HepG2 (cell line): ENCODE measurements around the gene ATG9A. TPM values are rescaled to one million over a fixed set of nuclear protein-coding genes. Genes with fewer than 3 reads are reported as not detected.
"Not testable (repeated sequence)": the region's sequence is repeated elsewhere in the genome, so short reads cannot be mapped to it uniquely, and the experiment has no call there.

Experiments
- ERF ChIP-seq: IDR thresholded peaks from 2 replicates; pipeline ENCODE4 v1.6.1; 2018; ENCODE audit warnings: missing biosample characterization, missing genetic modification reagents
- FOXC1 ChIP-seq: sonication (generic); formaldehyde crosslinking; IDR thresholded peaks from 2 replicates; pipeline ENCODE4 v1.8.0; 2022; ENCODE audit warnings: mild to moderate bottlenecking, missing genetic modification reagents, borderline replicate concordance
- FOXP1 ChIP-seq, 2 experiments: fragments of 450-650 bp in 1 of 2; IDR thresholded peaks; 2 replicates each; pipeline ENCODE4 v1.6.1; 2017 to 2018; ENCODE audit warnings: antibody characterized with exemption in 1 of 2
- GTF2F1 ChIP-seq: fragments of 150-350 bp; IDR thresholded peaks from 2 replicates; pipeline ENCODE4 v1.6.1; 2014; ENCODE audit warnings: low read length
- HNF4A ChIP-seq: sonication (generic); formaldehyde crosslinking; IDR thresholded peaks from 2 replicates; pipeline ENCODE4 v1.4.0; 2020; ENCODE audit warnings: missing genetic modification reagents
- NCOA2 ChIP-seq: sonication (generic); formaldehyde crosslinking; IDR thresholded peaks from 2 replicates; pipeline ENCODE4 v1.8.0; 2022; ENCODE audit warnings: inconsistent platforms
- NFYC ChIP-seq: IDR thresholded peaks from 2 replicates; pipeline ENCODE4 v1.6.1; 2016; ENCODE audit warnings: missing genetic modification reagents, missing compliant biosample characterization
- POGZ ChIP-seq: sonication (generic); formaldehyde crosslinking; IDR thresholded peaks from 2 replicates; pipeline ENCODE4 v1.4.0; 2020; ENCODE audit warnings: mild to moderate bottlenecking, missing genetic modification reagents
- POLR2A ChIP-seq, 2 experiments: IDR thresholded peaks; 2 replicates each; pipeline ENCODE4 v1.6.1; 2011; ENCODE audit warnings: low read depth in 2 of 2, low read length in 2 of 2, mild to moderate bottlenecking in 1 of 2, moderate library complexity in 1 of 2; ENCODE audit not compliant: insufficient read depth in 1 of 2
- POLR2AphosphoS2 ChIP-seq: IDR thresholded peaks from 2 replicates; pipeline ENCODE4 v1.6.1; 2011; ENCODE audit warnings: low read depth, low read length, improper control_type of control experiment
- RFXAP ChIP-seq: sonication (generic); formaldehyde crosslinking; IDR thresholded peaks from 2 replicates; pipeline ENCODE4 v1.4.0; 2020; ENCODE audit warnings: missing genetic modification reagents, borderline replicate concordance
- RXRB ChIP-seq: IDR thresholded peaks from 2 replicates; pipeline ENCODE4 v1.6.1; 2016; ENCODE audit warnings: borderline replicate concordance, missing genetic modification reagents, missing compliant biosample characterization
- SOX13 ChIP-seq, 3 experiments: fragments of 450-650 bp in 1 of 3; sonication (generic) in 1 of 3; formaldehyde crosslinking in 1 of 3; IDR thresholded peaks in 2 of 3; conservative IDR thresholded peaks in 1 of 3; 2 replicates each; pipeline versions ENCODE4 v1.5.0 to v1.6.1; 2016 to 2020; ENCODE audit warnings: antibody characterized with exemption in 1 of 3, mild to moderate bottlenecking in 1 of 3, missing compliant biosample characterization in 1 of 3, missing genetic modification reagents in 1 of 3, moderate library complexity in 1 of 3
- ZBTB38 ChIP-seq: sonication (generic); formaldehyde crosslinking; IDR thresholded peaks from 2 replicates; pipeline ENCODE4 v1.5.1; 2020; ENCODE audit warnings: mild to moderate bottlenecking, missing genetic modification reagents
- ZFX ChIP-seq: sonication (generic); formaldehyde crosslinking; IDR thresholded peaks from 2 replicates; pipeline ENCODE4 v1.4.0; 2020; ENCODE audit warnings: mild to moderate bottlenecking, low read depth, missing genetic modification reagents, moderate library complexity
- ZNF605 ChIP-seq: sonication (generic); formaldehyde crosslinking; IDR thresholded peaks from 2 replicates; pipeline ENCODE4 v1.8.0; 2022; ENCODE audit warnings: mild to moderate bottlenecking, missing genetic modification reagents
- polyA plus RNA-seq, 8 experiments: library from polyadenylated mRNA; depleted of rRNA in 3 of 8; stranded (reverse) in 7 of 8; unstranded in 1 of 8; fragments of >200 nt; fragmentation: Illumina TruSeq in 4 of 8; extraction: Trizol in 4 of 8; gene quantifications; 2 replicates each; pipeline versions ENCODE4 v1.2.1 to v1.2.3, GENCODE V29; 2011 to 2016; ENCODE audit warnings: low read depth in 4 of 8, missing spikeins in 1 of 8, mixed read lengths in 1 of 8; ENCODE audit not compliant: insufficient read depth in 1 of 8
- total RNA-seq, 5 experiments: library from RNA; depleted of rRNA; stranded (reverse); fragments of >200 nt; fragmentation: Illumina TruSeq; extraction: Trizol; gene quantifications; 2 replicates each; pipeline ENCODE4 v1.2.3, GENCODE V29; 2016; ENCODE audit warnings: low read depth in 1 of 5
- TF ChIP-seq, protein P1 (sequence below): sonication (generic); formaldehyde crosslinking; IDR thresholded peaks from 2 replicates; pipeline ENCODE4 v1.4.0; 2020; ENCODE audit warnings: missing genetic modification reagents
- TF ChIP-seq, protein P2 (sequence below): IDR thresholded peaks from 2 replicates; pipeline ENCODE4 v1.6.1; 2016; ENCODE audit warnings: missing genetic modification reagents, missing compliant biosample characterization
- TF ChIP-seq, protein P3 (sequence below): IDR thresholded peaks from 2 replicates; pipeline ENCODE4 v1.6.1; 2016; ENCODE audit warnings: mild to moderate bottlenecking
- TF ChIP-seq, protein P4 (sequence below): IDR thresholded peaks from 2 replicates; pipeline ENCODE4 v1.4.0; 2020; ENCODE audit warnings: mild to moderate bottlenecking, missing genetic modification reagents

The ATG9A gene
- total and polyA plus RNA-seq, 2 of the 13 experiments (the other 11 are each of a cell fraction or from before 2014, with no cell fraction given) = 35.0 to 131 TPM

DNA sequence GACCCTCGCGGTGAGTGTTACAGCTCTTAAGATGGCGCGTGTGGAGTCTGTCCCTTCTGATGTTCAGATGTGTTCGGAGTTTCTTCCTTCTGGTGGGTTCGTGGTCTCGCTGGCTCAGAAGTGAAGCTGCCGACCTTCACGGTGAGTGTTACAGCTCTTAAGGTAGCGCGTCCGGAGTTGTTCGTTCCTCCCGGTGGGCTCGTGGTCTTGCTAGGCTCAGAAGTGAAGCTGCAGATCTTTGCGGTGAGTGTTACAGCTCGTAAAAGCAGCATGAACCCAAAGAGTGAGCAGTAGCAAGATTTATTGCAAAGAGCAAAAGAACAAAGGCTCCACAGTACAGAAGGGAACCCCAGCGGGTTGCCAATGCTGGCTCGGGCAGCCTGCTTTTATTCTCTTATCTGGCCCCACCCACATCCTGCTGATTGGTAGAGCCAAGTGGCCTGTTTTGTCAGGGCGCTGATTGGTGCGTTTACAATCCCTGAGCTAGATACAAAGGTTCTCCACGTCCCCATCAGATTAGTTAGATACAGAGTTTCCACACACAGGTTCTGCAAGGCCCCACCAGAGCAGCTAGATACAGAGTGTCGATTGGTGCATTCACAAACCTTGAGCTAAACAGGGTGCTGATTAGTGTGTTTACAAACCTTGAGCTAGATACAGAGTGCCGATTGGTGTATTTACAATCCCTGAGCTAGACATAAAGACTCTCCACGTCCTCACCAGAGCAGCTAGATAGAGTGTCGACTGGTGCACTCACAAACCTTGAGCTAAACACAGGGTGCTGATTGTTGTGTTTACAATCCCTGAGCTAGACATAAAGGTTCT, 28.7 kb downstream of the ATG9A start (continued):
- TF ChIP-seq, protein P1, sequence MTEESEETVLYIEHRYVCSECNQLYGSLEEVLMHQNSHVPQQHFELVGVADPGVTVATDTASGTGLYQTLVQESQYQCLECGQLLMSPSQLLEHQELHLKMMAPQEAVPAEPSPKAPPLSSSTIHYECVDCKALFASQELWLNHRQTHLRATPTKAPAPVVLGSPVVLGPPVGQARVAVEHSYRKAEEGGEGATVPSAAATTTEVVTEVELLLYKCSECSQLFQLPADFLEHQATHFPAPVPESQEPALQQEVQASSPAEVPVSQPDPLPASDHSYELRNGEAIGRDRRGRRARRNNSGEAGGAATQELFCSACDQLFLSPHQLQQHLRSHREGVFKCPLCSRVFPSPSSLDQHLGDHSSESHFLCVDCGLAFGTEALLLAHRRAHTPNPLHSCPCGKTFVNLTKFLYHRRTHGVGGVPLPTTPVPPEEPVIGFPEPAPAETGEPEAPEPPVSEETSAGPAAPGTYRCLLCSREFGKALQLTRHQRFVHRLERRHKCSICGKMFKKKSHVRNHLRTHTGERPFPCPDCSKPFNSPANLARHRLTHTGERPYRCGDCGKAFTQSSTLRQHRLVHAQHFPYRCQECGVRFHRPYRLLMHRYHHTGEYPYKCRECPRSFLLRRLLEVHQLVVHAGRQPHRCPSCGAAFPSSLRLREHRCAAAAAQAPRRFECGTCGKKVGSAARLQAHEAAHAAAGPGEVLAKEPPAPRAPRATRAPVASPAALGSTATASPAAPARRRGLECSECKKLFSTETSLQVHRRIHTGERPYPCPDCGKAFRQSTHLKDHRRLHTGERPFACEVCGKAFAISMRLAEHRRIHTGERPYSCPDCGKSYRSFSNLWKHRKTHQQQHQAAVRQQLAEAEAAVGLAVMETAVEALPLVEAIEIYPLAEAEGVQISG (CRISPR knock-in tag) = peak; percentile 48
- TF ChIP-seq, protein P2, sequence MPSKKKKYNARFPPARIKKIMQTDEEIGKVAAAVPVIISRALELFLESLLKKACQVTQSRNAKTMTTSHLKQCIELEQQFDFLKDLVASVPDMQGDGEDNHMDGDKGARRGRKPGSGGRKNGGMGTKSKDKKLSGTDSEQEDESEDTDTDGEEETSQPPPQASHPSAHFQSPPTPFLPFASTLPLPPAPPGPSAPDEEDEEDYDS (CRISPR knock-in tag) = peak; percentile 46; the same call in 1 of the 2 replicates
- TF ChIP-seq HNF4A (CRISPR knock-in tag) (peak; percentile 9; the same call in 1 of the 2 replicates), POLR2A (IDR thresholded peaks at IDR 0.05; ENCODE audit: insufficient read depth in 1 of 2, low read depth in 2 of 2, low read length in 2 of 2) (peak; percentile 77 to 95), FOXP1 (IDR thresholded peaks at IDR 0.05) (peak; percentile 68; the same call in 1 of the 2 replicates), FOXP1 (CRISPR knock-in tag; IDR thresholded peaks at IDR 0.05) (0 out of 2 replicates have a peak, but pooled peaks have one; percentile 10), RFXAP (CRISPR knock-in tag) (peak; percentile 82), NCOA2 (CRISPR knock-in tag) (0 out of 2 replicates have a peak, but pooled peaks have one; percentile 20), GTF2F1 (peak; percentile 84), SOX13 (CRISPR knock-in tag; conservative IDR thresholded peaks at IDR 0.05 in 1 of 2, IDR thresholded peaks at IDR 0.05 in 1 of 2) (peak in 1 of 2 experiments; percentile 45; a peak in 1 of 4 replicates), ZFX (CRISPR knock-in tag) (0 out of 2 replicates have a peak, but pooled peaks have one; percentile 16), ERF (CRISPR knock-in tag) (0 out of 2 replicates have a peak, but pooled peaks have one; percentile 22), POLR2AphosphoS2 (peak; percentile 72), ZNF605 (peak; percentile 72; the same call in 1 of the 2 replicates), RXRB (CRISPR knock-in tag) (0 out of 2 replicates have a peak, but pooled peaks have one; percentile 14), ZBTB38 (peak; percentile 98), NFYC (CRISPR knock-in tag) (peak; percentile 81), POGZ (CRISPR knock-in tag) (peak; percentile 68; the same call in 1 of the 2 replicates), FOXC1 (CRISPR knock-in tag) (0 out of 2 replicates have a peak, but pooled peaks have one; percentile 27)
- TF ChIP-seq, protein P3, sequence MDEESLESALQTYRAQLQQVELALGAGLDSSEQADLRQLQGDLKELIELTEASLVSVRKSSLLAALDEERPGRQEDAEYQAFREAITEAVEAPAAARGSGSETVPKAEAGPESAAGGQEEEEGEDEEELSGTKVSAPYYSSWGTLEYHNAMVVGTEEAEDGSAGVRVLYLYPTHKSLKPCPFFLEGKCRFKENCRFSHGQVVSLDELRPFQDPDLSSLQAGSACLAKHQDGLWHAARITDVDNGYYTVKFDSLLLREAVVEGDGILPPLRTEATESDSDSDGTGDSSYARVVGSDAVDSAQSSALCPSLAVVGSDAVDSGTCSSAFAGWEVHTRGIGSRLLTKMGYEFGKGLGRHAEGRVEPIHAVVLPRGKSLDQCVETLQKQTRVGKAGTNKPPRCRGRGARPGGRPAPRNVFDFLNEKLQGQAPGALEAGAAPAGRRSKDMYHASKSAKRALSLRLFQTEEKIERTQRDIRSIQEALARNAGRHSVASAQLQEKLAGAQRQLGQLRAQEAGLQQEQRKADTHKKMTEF (CRISPR knock-in tag) = peak; percentile 43; the same call in 1 of the 2 replicates
- TF ChIP-seq SOX13 (IDR thresholded peaks at IDR 0.05) = not testable (repeated sequence)
- TF ChIP-seq, protein P4, sequence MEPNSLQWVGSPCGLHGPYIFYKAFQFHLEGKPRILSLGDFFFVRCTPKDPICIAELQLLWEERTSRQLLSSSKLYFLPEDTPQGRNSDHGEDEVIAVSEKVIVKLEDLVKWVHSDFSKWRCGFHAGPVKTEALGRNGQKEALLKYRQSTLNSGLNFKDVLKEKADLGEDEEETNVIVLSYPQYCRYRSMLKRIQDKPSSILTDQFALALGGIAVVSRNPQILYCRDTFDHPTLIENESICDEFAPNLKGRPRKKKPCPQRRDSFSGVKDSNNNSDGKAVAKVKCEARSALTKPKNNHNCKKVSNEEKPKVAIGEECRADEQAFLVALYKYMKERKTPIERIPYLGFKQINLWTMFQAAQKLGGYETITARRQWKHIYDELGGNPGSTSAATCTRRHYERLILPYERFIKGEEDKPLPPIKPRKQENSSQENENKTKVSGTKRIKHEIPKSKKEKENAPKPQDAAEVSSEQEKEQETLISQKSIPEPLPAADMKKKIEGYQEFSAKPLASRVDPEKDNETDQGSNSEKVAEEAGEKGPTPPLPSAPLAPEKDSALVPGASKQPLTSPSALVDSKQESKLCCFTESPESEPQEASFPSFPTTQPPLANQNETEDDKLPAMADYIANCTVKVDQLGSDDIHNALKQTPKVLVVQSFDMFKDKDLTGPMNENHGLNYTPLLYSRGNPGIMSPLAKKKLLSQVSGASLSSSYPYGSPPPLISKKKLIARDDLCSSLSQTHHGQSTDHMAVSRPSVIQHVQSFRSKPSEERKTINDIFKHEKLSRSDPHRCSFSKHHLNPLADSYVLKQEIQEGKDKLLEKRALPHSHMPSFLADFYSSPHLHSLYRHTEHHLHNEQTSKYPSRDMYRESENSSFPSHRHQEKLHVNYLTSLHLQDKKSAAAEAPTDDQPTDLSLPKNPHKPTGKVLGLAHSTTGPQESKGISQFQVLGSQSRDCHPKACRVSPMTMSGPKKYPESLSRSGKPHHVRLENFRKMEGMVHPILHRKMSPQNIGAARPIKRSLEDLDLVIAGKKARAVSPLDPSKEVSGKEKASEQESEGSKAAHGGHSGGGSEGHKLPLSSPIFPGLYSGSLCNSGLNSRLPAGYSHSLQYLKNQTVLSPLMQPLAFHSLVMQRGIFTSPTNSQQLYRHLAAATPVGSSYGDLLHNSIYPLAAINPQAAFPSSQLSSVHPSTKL (CRISPR knock-in tag) = peak; percentile 48
